Posterior cingulate gyrus (tissue), 11 donors: ENCODE measurements around the gene KRTAP9-7.
"Not testable (repeated sequence)": the region's sequence is repeated elsewhere in the genome, so short reads cannot be mapped to it uniquely, and the experiment has no call there.

Experiments used
- DNase-seq, 10 donors: peaks; one replicate each; pipeline versions ENCODE4 v3.0.0 to v3.0.0-alpha.2; 2020 to 2021; ENCODE audit warnings: mixed read lengths in 3 of 10
- intact Hi-C: fragments of 100-400 bp; cut with DNase I; formaldehyde crosslinking; loops from one replicate; pipeline ENCODE4 v1.15.1; 2023

KRTAP9-7 gene

GRCh38 chr17:41275648-41276190 is at the start of gene KRTAP9-7:
Gene KRTAP9-7, plus strand, starts transcription at chr17:41275698. Its CDS starts 0 bp downstream, at chr17:41275698.
- DNase-seq, result peak in 1 of 10 donors; percentile 75

GRCh38 chr17:41226051-41226450 is 49.4 kb upstream of the KRTAP9-7 start:
- intact Hi-C loops, result no loop called here

More at GRCh38 chr17:41275648-41276190, at the start of gene KRTAP9-7:
- intact Hi-C loops, result not testable (repeated sequence)

GRCh38 chr17:41226598-41227095 is 48.9 kb upstream of the KRTAP9-7 start, which contains the start of gene KRTAP9-2:
Gene KRTAP9-2, plus strand, starts transcription at chr17:41226648. Its CDS starts 7 bp downstream, at chr17:41226655.
- intact Hi-C loops, DNase-seq: not testable (repeated sequence)

More at GRCh38 chr17:41226051-41226450, 49.4 kb upstream of the KRTAP9-7 start:
- DNase-seq, result no peak

GRCh38 chr17:41230094-41230493 is 45.4 kb upstream of the KRTAP9-7 start:
- DNase-seq, result no peak
- intact Hi-C loops, result no loop called here

- intact Hi-C loops, result no loop called here
These were observed 43.8 kb upstream of the KRTAP9-7 start for GRCh38 chr17:41231731-41232130.

GRCh38 chr17:41232399-41233105 is 42.9 kb upstream of the KRTAP9-7 start, which contains the start of gene KRTAP9-3:
Gene KRTAP9-3, plus strand, starts transcription at chr17:41232449. Its CDS starts 53 bp downstream, at chr17:41232502.
- intact Hi-C loops, DNase-seq: not testable (repeated sequence)

More at GRCh38 chr17:41231731-41232130, 43.8 kb upstream of the KRTAP9-7 start:
- DNase-seq, result no peak

GRCh38 chr17:41237116-41237515 is 38.4 kb upstream of the KRTAP9-7 start:
- DNase-seq, intact Hi-C loops: not testable (repeated sequence)

- DNase-seq, intact Hi-C loops: not testable (repeated sequence)
These were observed 37.5 kb upstream of the KRTAP9-7 start, which contains the start of gene KRTAP9-8 for GRCh38 chr17:41237949-41238437. Gene KRTAP9-8, plus strand, starts transcription at chr17:41237999. Its CDS starts 53 bp downstream, at chr17:41238052.

- intact Hi-C loops, DNase-seq: not testable (repeated sequence)
These were observed 28.3 kb upstream of the KRTAP9-7 start for GRCh38 chr17:41246995-41247787.

- intact Hi-C loops, DNase-seq: not testable (repeated sequence)
These were observed 25.8 kb upstream of the KRTAP9-7 start, which contains the start of gene KRTAP9-4 for GRCh38 chr17:41249637-41250240. Gene KRTAP9-4, plus strand, starts transcription at chr17:41249687. Its CDS starts 34 bp downstream, at chr17:41249721.

GRCh38 chr17:41251261-41251660 is 24.2 kb upstream of the KRTAP9-7 start:
- DNase-seq, result no peak
- intact Hi-C loops, result no loop called here

- intact Hi-C loops, result no loop called here
- DNase-seq, result no peak
These were observed 20.6 kb upstream of the KRTAP9-7 start for GRCh38 chr17:41254861-41255260.

GRCh38 chr17:41255381-41256290 is 19.9 kb upstream of the KRTAP9-7 start, which contains the start of gene KRTAP9-9:
Gene KRTAP9-9, plus strand, starts transcription at chr17:41255384.
- DNase-seq, result peak in 1 of 10 donors; percentile 69
- intact Hi-C loops, result not testable (repeated sequence)

GRCh38 chr17:41256291-41256685 is 19.2 kb upstream of the KRTAP9-7 start:
- DNase-seq, result no peak
- intact Hi-C loops, result no loop called here

GRCh38 chr17:41258406-41258805 is 17.1 kb upstream of the KRTAP9-7 start:
- intact Hi-C loops, result no loop called here
- DNase-seq, result no peak

GRCh38 chr17:41263212-41263611 is 12.3 kb upstream of the KRTAP9-7 start:
- intact Hi-C loops, result no loop called here
- no peak for DNase-seq

- intact Hi-C loops, result no loop called here
- no peak for DNase-seq
These were observed 10.9 kb upstream of the KRTAP9-7 start for GRCh38 chr17:41264599-41264998.

GRCh38 chr17:41265078-41265477 is 10.4 kb upstream of the KRTAP9-7 start, which contains the start of gene KRTAP9-6:
Gene KRTAP9-6, plus strand, starts transcription at chr17:41265378. Its CDS starts 0 bp downstream, at chr17:41265378.
- DNase-seq, result no peak
- intact Hi-C loops, result no loop called here

- intact Hi-C loops, result no loop called here
These were observed 7.8 kb upstream of the KRTAP9-7 start for GRCh38 chr17:41267711-41268110.

More at GRCh38 chr17:41267711-41268110, 7.8 kb upstream of the KRTAP9-7 start:
- DNase-seq, result no peak
